Measurements from ENCODE around the gene KRT86. TPM values are rescaled to one million over a fixed set of nuclear protein-coding genes. Genes with fewer than 3 reads are reported as not detected.
A peak's percentile ranks its signal among the peaks of the same experiment; 100 is the strongest.

The KRT86 gene
- total and polyA plus RNA-seq, 7 donors, result 0.25 to 0.60 TPM; not detected in 5

DNA sequence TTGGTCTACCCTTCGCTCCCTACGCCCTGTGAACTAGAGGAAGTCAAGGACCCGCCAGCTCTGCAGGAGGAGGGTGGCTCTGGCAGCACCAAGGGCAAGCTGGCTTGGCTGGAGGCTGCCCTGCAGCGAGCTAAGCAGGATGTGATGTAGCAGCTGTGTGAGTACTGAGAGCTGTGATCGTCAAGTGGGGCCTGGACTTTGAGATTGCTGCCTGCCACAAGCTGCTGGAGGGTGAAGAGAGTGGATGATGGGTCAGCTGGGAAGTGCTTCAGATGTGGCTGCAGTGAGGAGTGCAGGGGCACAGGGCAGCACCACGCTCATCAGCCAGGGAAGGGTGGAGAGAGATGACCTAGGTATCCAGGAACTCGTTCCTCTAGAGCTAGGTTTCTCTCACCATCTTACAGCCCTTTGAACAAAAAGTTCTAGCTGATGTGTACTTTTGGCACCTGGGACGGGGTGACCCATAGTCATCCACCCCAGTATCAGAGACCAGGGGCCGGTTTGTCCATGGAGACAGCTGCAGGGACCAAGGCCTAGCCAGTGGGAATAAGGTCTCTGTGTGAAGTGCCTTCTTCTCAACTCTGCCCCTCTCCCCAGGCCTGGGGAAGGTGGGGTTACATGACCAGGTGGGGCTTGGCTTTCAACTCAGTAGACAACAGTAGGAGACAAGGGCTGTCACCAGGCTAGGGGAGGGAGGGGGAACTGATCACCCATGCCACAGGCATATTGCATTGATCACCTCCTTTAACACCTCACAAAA, 3.2 kb downstream of the KRT86 start:
- Histone ChIP-seq H3K27ac (peak overlapping the region in 1 of 4 donors; percentile 95), H3K4me1 (peaks cover 0 to 34% (median 32%) of the 10 kb centered on the region in 4 donors), H3K36me3 (no peaks in the 10 kb centered on the region), H3K4me3 (no peak overlapping the region), H3K9me3 (no peaks in the 10 kb centered on the region), H3K27me3 (no peaks in the 10 kb centered on the region)
- TF ChIP-seq POLR2AphosphoS5 (IDR thresholded peaks at IDR 0.05) (no peak), EP300 (IDR thresholded peaks at IDR 0.05) (no peak), POLR2A (IDR thresholded peaks at IDR 0.05) (no peak)
- TF ChIP-seq, protein P1, sequence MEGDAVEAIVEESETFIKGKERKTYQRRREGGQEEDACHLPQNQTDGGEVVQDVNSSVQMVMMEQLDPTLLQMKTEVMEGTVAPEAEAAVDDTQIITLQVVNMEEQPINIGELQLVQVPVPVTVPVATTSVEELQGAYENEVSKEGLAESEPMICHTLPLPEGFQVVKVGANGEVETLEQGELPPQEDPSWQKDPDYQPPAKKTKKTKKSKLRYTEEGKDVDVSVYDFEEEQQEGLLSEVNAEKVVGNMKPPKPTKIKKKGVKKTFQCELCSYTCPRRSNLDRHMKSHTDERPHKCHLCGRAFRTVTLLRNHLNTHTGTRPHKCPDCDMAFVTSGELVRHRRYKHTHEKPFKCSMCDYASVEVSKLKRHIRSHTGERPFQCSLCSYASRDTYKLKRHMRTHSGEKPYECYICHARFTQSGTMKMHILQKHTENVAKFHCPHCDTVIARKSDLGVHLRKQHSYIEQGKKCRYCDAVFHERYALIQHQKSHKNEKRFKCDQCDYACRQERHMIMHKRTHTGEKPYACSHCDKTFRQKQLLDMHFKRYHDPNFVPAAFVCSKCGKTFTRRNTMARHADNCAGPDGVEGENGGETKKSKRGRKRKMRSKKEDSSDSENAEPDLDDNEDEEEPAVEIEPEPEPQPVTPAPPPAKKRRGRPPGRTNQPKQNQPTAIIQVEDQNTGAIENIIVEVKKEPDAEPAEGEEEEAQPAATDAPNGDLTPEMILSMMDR (IDR thresholded peaks at IDR 0.05), result no peak
- intact Hi-C loops (cut with DNase I), result loop anchor here (10.0 kb wide), 1 partner anchor 253 kb away; no protein-coding TSS in a partner anchor
- 82 to 83% methylated on average over 9 of the region's 9 CpGs for WGBS, 2 donors
- DNase-seq, result no peak

DNA sequence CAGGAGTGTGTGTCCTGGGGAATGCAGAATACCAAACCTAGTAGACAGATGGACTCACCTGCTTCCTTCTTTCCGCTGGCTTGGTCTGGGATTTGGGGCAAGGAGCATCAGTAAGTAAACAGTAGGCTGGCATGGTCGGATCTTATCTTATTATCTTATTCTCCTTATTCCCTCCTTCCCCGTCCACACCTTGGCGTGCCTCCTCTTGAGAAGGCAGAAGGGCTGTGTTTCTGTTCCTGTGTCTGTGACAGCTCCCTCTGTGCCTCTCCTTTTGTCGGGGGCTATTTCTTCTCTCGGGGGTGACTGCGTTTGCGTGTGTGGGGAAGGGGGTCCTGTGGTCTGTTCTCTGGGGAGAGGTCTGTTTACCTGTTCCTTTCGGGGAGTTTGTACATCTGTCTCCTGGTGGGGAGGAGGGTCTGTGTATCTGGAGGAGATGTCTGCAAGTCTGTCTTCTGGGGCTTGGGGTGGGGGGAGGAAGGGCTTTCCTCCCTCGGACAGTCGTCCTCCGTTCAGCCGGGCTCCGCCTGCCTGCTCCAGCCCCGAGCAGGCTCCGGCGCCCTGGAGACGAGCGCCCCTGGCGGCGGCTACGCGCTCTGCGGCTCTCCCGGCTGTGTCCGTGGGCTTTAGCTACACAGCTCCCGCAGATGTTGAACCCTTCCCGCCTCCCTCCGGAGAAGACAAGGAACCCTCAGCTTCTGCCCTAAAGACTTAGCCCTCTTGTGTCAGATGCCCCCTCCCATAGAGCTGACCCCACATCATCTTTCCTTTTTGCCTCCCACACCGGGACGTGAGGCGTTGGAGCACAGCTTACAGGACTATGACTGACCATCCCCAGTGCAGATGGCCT, 4.4 kb downstream of the KRT86 start:
- no peaks in the 10 kb centered on the region for H3K36me3 ChIP-seq
- intact Hi-C loops (cut with DNase I), result loop anchor here (1.0 to 10.0 kb wide), 2 partner anchors 33 to 254 kb away; no protein-coding TSS in a partner anchor
- peak; percentile 89 for DNase-seq
- H3K9me3 ChIP-seq, result no peaks in the 10 kb centered on the region
- H3K4me1 ChIP-seq, result peaks cover 0 to 34% (median 32%) of the 10 kb centered on the region in 4 donors
- TF ChIP-seq, protein P1 (IDR thresholded peaks at IDR 0.05), result peak; percentile 72 to 94 (median 91)
- TF ChIP-seq EP300 (IDR thresholded peaks at IDR 0.05) (no peak), POLR2AphosphoS5 (IDR thresholded peaks at IDR 0.05) (peak in 2 of 4 donors; percentile 5 to 22), POLR2A (IDR thresholded peaks at IDR 0.05) (no peak)
- H3K27me3 ChIP-seq, result no peaks in the 10 kb centered on the region
- peak overlapping the region; percentile 84 to 95 (median 86) for H3K27ac ChIP-seq
- WGBS, 2 donors, result 10 to 21% methylated on average over 32 of the region's 32 CpGs
- H3K4me3 ChIP-seq, result peak overlapping the region in 3 of 4 donors; percentile 31 to 44 (median 38)

DNA sequence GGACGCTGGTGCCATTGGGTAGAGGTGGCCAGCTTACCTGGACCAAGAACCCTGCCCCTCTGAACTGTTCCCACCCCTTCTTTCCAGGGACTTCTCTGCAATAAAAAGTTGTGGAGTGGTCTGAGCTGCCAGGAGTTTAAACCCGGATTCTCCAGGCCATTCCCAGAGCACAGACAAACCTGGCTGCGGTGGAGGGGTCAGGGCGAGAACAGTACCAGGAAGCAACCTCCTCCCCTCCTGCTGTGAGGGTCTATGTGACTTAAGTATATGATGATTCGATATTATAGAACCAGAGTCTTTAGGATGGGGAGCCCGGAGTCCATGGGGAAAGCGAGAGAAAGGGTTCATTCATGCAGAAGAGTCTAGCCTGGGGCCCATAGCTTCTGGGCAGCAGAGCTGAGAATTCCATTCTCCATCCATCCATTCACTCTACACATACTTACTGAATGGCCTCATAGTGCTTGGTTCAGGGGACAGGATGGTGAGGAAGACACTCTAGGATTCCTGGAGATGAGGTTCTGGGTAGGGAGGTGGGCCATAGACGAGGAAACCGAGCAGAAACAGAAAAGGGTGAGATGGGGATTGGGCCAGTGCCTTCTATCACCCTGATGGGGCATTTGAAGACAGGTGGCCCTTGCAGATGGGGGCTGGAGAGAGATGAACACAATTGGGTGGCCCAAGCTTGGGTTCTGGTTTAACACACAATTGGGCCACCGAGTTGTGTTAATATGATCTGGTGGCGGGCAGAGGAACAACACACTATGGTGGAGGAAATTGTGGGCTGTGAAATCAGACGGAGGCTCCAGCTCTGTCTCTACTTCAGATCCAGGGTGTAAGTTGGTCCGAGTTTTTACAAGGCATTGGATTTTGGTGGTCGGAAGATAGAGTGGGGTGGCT, 5.2 kb downstream of the KRT86 start:
- Histone ChIP-seq H3K36me3 (no peaks in the 10 kb centered on the region), H3K4me3 (no peak overlapping the region), H3K27me3 (no peaks in the 10 kb centered on the region), H3K9me3 (no peaks in the 10 kb centered on the region), H3K27ac (peak overlapping the region; percentile 84 to 95 (median 86)), H3K4me1 (peaks cover 0 to 34% (median 32%) of the 10 kb centered on the region in 4 donors)
- no peak for TF ChIP-seq EP300 (IDR thresholded peaks at IDR 0.05)
- TF ChIP-seq, protein P1 (IDR thresholded peaks at IDR 0.05), result peak in 1 of 4 experiments; percentile 14
- no peak for DNase-seq
- WGBS, 2 donors, result 91 to 92% methylated on average over 14 of the region's 14 CpGs
- intact Hi-C loops (cut with DNase I), result loop anchor here (1.0 to 10.0 kb wide), 2 partner anchors 34 to 255 kb away; no protein-coding TSS in a partner anchor

DNA sequence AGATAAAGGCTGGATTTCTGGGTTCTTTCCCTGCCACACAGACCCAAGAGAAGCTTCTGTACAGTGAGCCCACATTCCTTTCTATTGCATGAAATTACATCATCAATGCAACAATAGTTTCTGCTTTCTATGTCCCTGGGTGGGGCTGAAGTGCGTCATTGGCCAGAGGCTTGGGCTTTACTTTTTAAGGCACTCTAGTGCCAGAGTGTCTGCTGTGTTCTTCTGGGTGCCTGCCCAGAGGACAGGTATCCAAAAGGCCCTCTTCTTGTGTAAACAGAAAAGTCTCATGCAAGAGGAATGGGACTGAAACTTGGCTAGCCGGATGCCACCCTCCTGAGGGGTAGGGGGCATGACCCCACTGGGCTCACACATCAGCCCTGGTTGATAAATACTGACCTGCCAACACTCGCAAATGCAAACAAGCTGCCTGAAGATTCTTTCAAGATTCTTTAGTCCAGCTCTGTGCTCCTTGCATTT, 5.9 kb downstream of the KRT86 start:
- intact Hi-C loops (cut with DNase I), result no loop called here
- no peaks in the 10 kb centered on the region for H3K9me3 ChIP-seq
- H3K4me1 ChIP-seq, result peaks cover 0 to 34% (median 32%) of the 10 kb centered on the region in 4 donors
- no peaks in the 10 kb centered on the region for H3K36me3 ChIP-seq
- peak overlapping the region; percentile 84 to 95 (median 86) for H3K27ac ChIP-seq
- H3K4me3 ChIP-seq, result no peak overlapping the region
- DNase-seq, result peak; percentile 94
- WGBS, 2 donors, result 40 to 63% methylated on average over 3 of the region's 3 CpGs
- H3K27me3 ChIP-seq, result no peaks in the 10 kb centered on the region
- TF ChIP-seq POLR2AphosphoS5 (IDR thresholded peaks at IDR 0.05) (peak in 3 of 4 donors; percentile 58 to 81 (median 72)), POLR2A (IDR thresholded peaks at IDR 0.05) (no peak), EP300 (IDR thresholded peaks at IDR 0.05) (peak; percentile 89 to 98 (median 96))
